ENCODE results near the gene DOCK6.
A peak's percentile ranks its signal among the peaks of the same experiment; 100 is the strongest.
"Not testable (repeated sequence)": the region's sequence is repeated elsewhere in the genome, so short reads cannot be mapped to it uniquely, and the experiment has no call there.

Gene DOCK6

DNA sequence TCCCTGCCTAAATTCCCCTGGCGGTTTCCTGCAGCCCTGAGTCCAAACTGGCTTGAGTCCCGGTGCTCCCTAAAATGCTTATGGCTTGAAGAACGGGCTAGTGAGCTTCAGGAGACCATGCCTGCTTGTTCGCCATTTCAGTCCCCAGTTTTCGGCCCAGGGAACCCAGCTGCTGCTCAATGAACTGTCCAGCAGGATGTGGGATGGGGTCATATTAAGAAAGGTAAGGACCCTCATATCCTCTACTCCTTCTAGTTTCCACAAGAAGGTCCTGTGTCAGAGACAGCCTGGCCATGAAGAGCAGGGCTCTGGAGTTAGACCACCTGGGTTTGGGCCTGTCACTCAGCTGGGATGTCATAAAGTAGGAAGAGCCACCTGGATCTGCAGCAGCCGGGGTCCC lies 89.7 kb downstream of the DOCK6 start:
- no peak for DNase-seq (ENCODE audit: low spot score)

DNA sequence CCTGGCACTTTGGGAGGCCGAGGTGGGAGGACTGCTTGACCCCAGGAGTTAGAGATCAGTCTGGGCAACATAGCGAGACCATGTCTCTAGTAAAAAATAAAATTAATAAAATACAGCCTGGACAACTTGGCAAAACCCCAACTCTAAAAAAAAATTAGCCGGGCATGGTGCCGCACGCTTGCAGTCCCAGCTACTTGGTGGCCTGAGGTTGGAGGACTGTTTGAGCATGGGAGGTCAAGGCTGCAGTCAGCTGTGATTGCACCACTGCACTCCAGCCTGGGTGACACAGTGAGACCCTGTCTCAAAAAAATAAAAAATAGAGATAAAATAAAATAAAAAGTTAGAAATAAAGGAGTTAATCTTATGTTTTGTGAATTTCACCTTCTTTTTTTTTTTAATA lies 91.2 kb downstream of the DOCK6 start:
- no peak for DNase-seq (ENCODE audit: low spot score)

DNA sequence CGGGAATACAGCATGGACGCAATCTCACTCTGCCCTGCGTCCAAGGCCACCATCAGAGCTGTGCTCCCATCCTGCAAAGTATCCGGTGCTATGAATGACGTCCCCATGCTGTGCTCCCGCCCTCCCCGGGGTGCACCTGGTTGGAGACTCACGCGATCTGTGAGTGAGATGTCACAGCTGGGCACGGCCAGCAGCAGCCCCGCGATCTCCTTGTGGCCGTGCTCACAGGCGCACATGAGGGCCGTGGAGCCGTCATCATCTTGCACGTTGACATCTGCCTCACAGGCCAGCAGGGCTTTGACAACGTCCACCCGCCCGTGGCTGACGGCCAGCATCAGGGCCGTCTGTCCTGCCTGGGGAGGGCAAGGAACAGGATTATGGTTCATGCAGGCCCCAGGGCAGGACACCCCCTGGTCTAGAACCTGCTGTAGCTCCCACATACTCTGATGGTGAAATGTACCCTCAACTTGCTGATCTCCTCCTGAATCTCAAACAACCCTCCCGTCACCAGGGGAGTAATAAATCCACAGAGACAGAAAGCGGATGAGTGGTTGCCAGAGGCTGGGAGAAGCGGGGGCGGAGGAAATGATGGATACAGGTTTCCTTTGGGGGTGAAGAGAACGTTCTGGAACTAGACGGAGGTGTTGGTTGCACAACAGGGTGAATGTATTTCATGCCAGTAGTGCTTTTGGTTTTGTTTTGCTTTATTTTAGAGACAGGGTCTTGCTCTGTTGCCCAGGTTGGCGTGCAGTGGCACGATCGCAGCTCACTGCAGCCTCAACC lies 92.2 kb downstream of the DOCK6 start:
- DNase-seq (ENCODE audit: low spot score): no peak

DNA sequence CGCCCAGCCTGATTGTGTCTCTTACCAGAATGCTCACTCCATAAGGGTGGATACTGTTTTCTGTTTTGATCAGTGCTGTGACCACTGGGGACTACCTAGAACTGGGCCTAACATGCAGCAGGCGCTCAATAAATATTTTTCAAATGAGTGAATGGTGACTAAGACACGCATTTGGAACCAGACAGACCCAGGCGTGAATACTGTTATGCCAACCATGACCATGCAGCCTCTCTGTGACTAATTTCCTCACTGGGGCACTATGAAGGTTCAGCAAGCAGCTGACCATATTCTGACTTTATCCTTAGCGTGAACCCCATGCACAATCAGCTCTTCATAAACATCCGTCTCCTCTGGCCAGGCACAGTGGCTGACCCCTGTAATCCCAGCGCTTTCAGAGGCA lies 93.8 kb downstream of the DOCK6 start:
- DNase-seq (ENCODE audit: low spot score): peak; percentile 99

DNA sequence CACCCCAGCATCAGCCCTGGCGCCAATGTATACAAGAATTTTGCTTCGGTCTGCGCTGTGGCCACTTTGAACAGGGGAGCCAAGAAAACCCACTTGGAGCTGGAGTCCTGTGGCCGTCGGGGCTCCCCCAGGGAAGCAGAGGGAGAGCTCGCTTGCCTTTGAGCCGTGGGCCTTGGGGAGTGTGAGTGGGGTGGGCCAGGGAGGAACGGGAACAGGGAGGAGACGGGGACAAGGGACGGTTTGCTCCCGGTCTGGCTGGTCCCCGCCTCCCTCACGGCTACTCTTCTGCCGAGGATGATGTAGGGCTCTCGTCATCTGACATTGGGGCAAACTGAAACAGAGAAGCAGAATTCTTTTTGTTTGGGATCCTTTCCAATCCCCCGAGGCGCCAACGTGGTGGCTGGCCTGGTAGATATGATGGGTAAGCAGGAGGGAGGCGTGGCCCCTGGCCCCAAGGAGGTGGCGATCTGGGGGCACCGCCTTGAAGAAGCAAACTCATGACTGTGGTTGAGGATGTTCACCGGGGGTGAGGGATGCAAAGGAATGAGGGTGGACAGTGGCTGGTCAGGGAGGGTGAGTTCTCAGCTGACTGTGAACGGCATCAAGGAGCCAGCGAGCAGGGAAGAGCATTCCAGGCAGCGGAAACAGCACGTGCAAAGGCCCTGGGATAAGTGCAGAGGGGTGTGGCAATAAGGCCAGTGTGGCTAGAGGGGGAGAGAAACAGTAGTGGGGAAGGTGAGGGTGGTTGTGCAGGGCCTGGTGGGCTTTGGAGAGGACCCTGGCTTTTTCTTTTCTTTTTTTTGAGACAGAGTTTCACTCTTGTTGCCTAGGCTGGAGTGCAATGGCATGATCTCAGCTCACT lies 95.8 kb downstream of the DOCK6 start:
- DNase-seq (ENCODE audit: low spot score): no peak

DNA sequence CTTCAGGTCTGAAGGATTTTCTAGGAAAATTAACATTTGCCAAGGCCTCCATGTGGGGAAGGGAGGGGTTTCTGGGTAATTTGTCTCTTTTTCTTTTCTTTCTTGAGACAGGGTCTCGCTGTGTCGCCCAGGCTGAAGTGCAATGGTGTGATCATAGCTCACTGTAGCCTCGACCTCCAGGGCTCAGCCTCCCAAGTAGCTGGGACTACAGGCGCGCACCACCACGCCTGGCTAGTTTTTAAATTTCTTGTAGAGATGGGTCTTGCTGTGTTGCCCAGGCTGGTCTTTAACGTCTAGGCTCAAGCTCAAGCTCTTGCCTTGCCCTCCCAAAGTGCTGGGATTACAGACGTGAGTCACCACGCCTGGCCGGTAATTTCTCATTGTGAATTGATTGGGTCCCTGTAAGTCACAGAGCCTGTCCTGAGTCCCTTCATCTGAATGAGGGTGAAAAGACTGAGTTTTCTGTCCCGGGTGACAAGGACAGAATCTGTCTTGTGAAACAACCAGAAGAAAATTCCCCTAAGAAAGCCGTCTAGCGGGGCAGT lies 96.8 kb downstream of the DOCK6 start:
- no peak for DNase-seq (ENCODE audit: low spot score)

DNA sequence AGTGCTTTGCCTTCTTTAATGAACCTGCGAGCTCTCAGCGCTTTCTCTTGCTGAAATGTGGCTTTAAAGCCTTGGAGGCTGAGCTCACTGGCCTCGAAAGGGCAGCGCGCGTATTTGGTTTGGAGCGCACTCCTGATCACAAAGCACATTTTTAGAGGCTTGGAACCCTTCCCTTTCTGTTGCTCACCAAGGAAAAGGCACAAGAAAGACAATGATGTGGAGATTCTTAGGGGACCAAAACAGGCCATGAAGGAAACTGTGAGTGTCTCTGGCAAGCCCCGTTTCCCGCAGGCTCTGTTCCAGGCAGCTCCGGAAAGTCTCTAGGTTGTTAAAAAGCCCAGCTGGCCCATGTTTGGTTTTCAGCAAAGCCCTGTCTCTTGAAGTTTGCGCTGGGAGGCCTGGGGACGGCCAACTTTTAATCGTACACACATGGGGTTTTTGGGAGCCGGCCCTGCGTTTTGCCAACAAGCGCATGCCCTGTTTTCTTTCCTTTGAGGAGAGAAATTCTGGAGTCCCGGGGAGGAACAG lies 97.4 kb downstream of the DOCK6 start:
- no peak for DNase-seq (ENCODE audit: low spot score)

DNA sequence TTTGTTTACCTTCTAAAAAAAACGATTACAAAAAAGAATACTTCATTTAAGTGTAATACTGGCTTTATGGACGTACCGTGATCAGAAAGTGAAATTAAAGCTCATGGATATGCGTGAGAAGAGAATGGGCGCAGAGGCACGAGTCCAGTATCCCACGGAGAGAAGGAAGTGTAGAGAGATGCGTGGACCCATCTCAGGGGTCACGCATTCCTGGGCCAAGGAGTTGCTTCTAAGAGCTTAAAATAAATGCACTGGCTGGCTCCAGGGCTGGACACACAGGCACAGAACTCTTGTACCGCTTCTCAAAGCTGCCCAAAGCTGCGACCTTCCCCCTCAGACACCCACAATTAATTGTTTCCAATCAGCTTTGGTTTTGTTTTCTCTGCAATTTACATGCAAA lies 98.0 kb downstream of the DOCK6 start:
- no peak for DNase-seq (ENCODE audit: low spot score)

DNA sequence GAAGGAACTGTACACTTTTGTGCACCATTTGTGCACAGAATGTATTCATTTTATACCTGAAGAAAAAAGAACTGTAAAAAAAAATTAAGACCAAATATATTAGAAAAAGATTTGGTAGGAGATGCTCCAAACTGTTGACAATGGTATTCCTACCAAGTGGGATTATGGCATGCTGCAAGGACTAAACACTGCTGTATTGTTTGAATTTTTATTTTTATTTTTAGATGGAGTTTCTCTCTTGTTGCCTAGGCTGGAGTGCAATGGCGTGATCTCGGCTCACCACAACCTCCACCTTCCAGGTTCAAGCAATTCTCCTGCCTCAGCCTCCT lies 101.9 kb downstream of the DOCK6 start:
- not testable (repeated sequence) for DNase-seq (ENCODE audit: low spot score)

DNA sequence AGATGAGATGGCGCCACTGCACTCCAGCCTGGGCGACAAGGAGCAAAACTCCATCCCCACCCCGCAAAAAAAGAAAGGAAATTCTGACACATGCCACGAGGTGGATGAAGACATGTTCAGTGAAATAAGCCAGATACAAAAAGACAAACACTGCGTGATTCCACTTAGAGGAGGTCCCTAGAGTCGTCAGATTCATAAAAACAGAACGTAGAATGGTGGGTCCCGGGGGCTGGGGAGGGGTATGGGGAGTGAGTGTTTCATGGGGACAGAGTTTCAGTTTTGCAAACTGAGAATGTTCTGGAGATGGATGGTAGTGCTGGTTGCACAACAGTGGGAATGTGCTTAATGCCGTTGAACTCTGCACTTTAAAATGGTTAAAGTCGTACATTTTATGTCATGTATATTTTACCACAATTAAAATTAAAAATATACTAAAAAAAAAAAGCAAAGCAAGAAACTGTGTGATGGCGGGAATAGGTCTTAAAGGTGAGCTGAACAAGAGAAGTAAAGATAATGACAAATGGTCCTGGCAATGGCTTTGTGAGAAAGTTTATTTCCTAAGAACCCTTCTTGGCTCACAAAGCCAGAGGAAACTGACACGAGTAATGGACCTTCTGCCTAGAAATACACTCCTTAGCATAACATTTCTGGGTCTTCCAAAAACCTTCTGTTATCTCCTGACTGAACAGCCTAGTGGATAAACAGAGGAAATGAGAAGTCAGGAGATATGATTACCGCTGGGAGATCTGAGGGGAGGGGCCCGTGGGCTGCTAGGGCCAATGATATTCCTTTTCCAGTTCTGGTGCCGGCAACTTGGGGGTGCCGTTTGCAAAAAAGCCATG lies 102.5 kb downstream of the DOCK6 start:
- DNase-seq (ENCODE audit: low spot score): no peak

DNA sequence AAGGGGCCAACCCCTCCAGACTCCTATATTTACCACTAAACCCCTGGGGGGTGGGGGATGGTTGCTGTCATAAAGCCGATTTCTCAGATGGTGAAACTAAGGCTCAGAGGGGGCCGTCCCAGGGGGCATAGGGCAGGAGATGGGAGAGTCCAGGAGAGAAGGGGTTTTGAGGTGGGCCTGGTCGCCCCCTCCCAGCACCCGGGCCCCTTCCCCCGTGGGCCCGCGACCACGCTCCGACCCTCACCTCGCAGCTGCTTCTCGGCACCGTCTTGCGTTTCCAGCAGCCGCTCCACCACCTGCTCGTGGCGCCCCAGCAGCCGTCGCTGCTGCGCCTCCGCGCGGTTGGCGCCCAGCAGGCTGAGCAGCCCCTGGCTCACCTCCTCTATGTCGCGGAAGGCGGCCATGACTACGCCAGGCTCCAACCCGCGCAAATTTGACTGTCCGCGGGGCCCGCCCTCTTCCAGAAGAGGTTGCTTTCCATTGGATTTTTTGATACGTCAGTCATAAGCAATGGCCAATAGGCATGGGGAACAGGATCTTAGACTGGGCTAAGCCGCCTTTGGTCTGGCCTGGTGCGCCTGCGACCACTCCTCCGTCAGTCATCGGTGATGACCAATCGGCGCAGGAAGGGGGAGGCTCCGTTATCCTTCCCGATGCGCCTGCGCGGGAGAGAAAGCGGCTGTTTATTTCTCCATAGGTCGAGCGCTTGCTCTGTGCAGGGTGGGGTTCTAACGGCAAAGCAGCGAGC lies 106.8 kb downstream of the DOCK6 start, which contains the start of gene SPC24:
SPC24 (minus strand) TSS at position 410 of the 748 bp plus-strand sequence; CDS start at position 404, 6 bp downstream.
- peak; percentile 98 for DNase-seq (ENCODE audit: low spot score)

DNA sequence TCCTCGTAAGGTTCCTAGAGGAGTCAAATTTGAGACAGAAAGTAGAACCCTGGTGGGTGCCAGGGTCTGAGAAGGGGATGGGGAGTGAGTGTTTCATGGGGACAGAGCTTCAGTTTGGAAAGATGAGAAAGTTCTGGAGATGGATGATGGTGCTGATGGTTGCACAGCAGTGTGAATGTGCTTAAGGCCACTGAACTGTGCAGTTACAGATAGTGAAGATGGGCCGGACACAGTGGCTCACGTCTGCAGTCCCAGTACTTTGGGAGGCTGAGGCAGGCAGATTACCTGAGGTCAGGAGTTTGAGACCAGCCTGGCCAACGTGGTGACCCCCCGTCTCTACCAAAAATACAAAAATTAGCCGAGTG lies 107.7 kb downstream of the DOCK6 start:
- DNase-seq (ENCODE audit: low spot score): no peak

DNA sequence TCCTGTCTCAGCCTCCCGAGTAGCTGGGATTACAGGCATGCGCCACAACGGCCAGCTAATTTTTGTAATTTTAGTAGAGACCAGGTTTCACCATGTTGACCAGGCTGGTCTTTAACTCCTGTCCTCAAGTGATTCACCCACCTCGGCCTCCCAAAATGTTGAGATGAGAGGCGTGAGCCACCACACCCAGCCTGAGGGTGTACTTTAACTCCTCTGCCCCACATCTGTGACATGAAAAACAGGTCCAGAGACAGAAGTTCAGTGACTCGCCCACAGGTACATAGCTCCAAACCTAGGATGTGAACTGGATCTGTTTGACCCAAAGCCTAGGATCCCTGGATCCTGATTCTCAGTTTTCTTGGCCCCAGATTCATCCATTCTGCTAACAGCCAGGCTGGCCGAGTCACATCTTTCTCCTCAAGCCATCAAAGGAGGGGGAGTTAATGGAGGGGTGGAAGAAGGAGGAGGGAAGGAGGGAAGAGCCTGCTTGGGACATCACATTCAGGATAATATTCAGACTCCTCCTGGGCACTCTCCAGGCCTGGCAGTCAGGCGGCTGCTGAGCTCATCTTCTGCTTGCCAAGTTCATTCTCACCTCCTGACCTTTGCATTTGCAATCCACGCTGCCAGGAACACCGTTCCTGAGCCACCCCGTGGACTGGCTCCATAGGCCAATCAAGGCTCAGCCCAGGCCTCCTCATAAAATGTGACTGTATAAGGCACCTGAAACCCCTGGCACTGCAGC lies 109.8 kb downstream of the DOCK6 start:
- peak; percentile 84 for DNase-seq (ENCODE audit: low spot score)

DNA sequence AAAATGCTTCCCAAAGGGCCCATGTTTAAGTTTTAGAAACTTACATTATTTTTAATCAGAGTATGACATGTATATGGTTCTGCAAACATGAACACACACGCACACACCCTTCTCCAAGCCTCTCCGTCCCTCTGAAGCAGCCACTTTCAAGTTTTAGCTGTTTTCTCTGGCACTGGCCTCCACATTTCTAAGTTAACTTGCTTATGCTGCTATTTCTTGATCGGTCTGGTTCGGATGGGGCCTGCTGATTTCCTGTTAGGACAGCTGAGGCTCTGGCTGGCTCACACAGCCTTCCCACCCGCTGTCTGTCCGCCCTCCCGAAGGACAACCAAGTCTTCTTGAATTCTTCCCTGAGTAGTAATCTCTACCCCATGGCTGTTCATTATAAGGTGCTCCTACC lies 111.1 kb downstream of the DOCK6 start:
- DNase-seq (ENCODE audit: low spot score): no peak

All from kidney tubule cell (primary cell).